CD4-positive, alpha-beta T cell (primary cell): ENCODE measurements around the gene CEACAM8. TPM values are rescaled to one million over a fixed set of nuclear protein-coding genes. Genes with fewer than 3 reads are reported as not detected.

Experiments
- ATAC-seq: fragments of 200-7000 bp; cut with Tn5 transposase; one replicate; pipeline ENCODE4 v1.10.0; 2022; ENCODE audit warnings: mild to moderate bottlenecking; ENCODE audit not compliant: poor library complexity
- CTCF ChIA-PET: fragments of 350-600 bp; sonication (Branson Sonifier 250); formaldehyde crosslinking; loops from one replicate; lab custom pipeline; 2021; ENCODE audit warnings: antibody characterized with exemption, inconsistent platforms; lab: Charles Lee
- POLR2A ChIA-PET: fragments of 350-600 bp; sonication (Branson Sonifier 250); formaldehyde crosslinking; loops from one replicate; lab custom pipeline; 2021; ENCODE audit warnings: antibody characterized with exemption, inconsistent platforms; lab: Charles Lee
- DNase-seq, 14 experiments: peaks; one replicate each; pipeline ENCODE4 v3.0.0-alpha.2; 2013 to 2020; ENCODE audit warnings: mixed read lengths in 2 of 14
- H3K27ac ChIP-seq, 2 donors: one replicate each; pipeline versions ENCODE4 v1.5.1 to v1.7.0; 2013; ENCODE audit warnings: low read length in 2 of 2, low read depth in 1 of 2, mild to moderate bottlenecking in 1 of 2
- H3K27me3 ChIP-seq, 2 experiments: 1 replicate in 1 of 2; 2 replicates in 1 of 2; pipeline versions ENCODE4 v1.6.1 to v1.7.0; 2013; ENCODE audit warnings: low read length in 2 of 2, control low read depth in 1 of 2, mild to moderate bottlenecking in 1 of 2, moderate library complexity in 1 of 2; ENCODE audit not compliant: insufficient read depth in 2 of 2, control insufficient read depth in 1 of 2
- H3K36me3 ChIP-seq: one replicate; pipeline ENCODE4 v1.6.1; 2013; ENCODE audit warnings: low read length, control low read depth; ENCODE audit not compliant: insufficient read depth
- H3K4me1 ChIP-seq: one replicate; pipeline ENCODE4 v1.6.1; 2013; ENCODE audit warnings: low read length, control low read depth; ENCODE audit not compliant: insufficient read depth
- H3K4me3 ChIP-seq: one replicate; pipeline ENCODE4 v1.5.1; 2013; ENCODE audit warnings: mild to moderate bottlenecking, low read length, moderate library complexity
- H3K9me3 ChIP-seq, 2 experiments: 1 replicate in 1 of 2; 2 replicates in 1 of 2; pipeline versions ENCODE4 v1.6.1 to v1.7.0; 2013; ENCODE audit warnings: low read length in 2 of 2, mild to moderate bottlenecking in 2 of 2, control low read depth in 1 of 2, moderate library complexity in 1 of 2; ENCODE audit not compliant: control insufficient read depth in 1 of 2, insufficient read depth in 1 of 2
- H3K27ac Mint-ChIP-seq: one replicate; pipeline ENCODE4 v1.8.0; 2020; ENCODE audit warnings: mixed read lengths
- H3K27me3 Mint-ChIP-seq: one replicate; pipeline ENCODE4 v1.8.0; 2021; ENCODE audit warnings: mixed read lengths
- H3K36me3 Mint-ChIP-seq: one replicate; pipeline ENCODE4 v1.8.0; 2021; ENCODE audit warnings: low read depth, mixed read lengths
- H3K4me1 Mint-ChIP-seq: one replicate; pipeline ENCODE4 v1.8.0; 2021; ENCODE audit warnings: low read depth, mixed read lengths
- H3K4me3 Mint-ChIP-seq: one replicate; pipeline ENCODE4 v1.8.0; 2020; ENCODE audit warnings: mild to moderate bottlenecking, mixed read lengths
- H3K9me3 Mint-ChIP-seq: one replicate; pipeline ENCODE4 v1.8.0; 2020; ENCODE audit warnings: mixed read lengths
- CTCF ChIP-seq: fragments of 200-600 bp; IDR thresholded peaks from one replicate; pipeline ENCODE4 v1.8.0; 2022; ENCODE audit warnings: antibody characterized with exemption, mild to moderate bottlenecking
- intact Hi-C, 2 experiments: fragments of 100-400 bp; cut with DNase I in 1 of 2; cut with micrococcal nuclease in 1 of 2; formaldehyde crosslinking; loops; one replicate each; pipeline versions ENCODE4 v1.15.1 to v1.9.0; 2023 to 2025; cut with DNase I, micrococcal nuclease
- total RNA-seq, 174 experiments: library from RNA in 2 of 174; stranded (reverse) in 2 of 174; gene quantifications; one replicate each; pipeline ENCODE4 v1.2.3 and lab custom pipeline; 2021 to 2026

The CEACAM8 gene
- total RNA-seq, 2 experiments from 2014 or later: not detected

GRCh38 chr19:42532891-42533290 is 61.8 kb downstream of the CEACAM8 start:
- intact Hi-C loops: no loop called here
- Mint-ChIP-seq H3K36me3 (no peaks in the 10 kb centered on the region), H3K27ac (no peak overlapping the region), H3K27me3 (no peaks in the 10 kb centered on the region), H3K4me3 (no peak overlapping the region), H3K4me1 (peaks cover 19% of the 10 kb centered on the region), H3K9me3 (no peaks in the 10 kb centered on the region)
- no peak overlapping the region for H3K4me3 ChIP-seq
- peaks cover 17% of the 10 kb centered on the region for H3K4me1 ChIP-seq
- H3K9me3 ChIP-seq: no peaks in the 10 kb centered on the region
- ChIA-PET POLR2A (no interaction called here), CTCF (no interaction called here)
- DNase-seq (no peak), ATAC-seq (no peak)
- no peaks in the 10 kb centered on the region for H3K27me3 ChIP-seq
- no peak overlapping the region for H3K27ac ChIP-seq
- no peaks in the 10 kb centered on the region for H3K36me3 ChIP-seq
- TF ChIP-seq CTCF: no peak

- no peak for TF ChIP-seq CTCF
- no peaks in the 10 kb centered on the region for H3K36me3 Mint-ChIP-seq
- Histone ChIP-seq H3K4me1 (peaks cover 33% of the 10 kb centered on the region), H3K27me3 (no peaks in the 10 kb centered on the region), H3K36me3 (no peaks in the 10 kb centered on the region), H3K4me3 (no peak overlapping the region), H3K27ac (no peak overlapping the region), H3K9me3 (no peaks in the 10 kb centered on the region)
- DNase-seq (no peak), ATAC-seq (no peak)
- no peaks in the 10 kb centered on the region for H3K27me3 Mint-ChIP-seq
- CTCF ChIA-PET: interaction anchor here (5.3 kb wide), 1 partner anchor 80 kb away, joined by 29 read pairs; no protein-coding TSS in a partner anchor
- POLR2A ChIA-PET: no interaction called here
- no peak overlapping the region for H3K27ac Mint-ChIP-seq
- intact Hi-C loops: no loop called here
- H3K4me1 Mint-ChIP-seq: peaks cover 31% of the 10 kb centered on the region
- no peaks in the 10 kb centered on the region for H3K9me3 Mint-ChIP-seq
- H3K4me3 Mint-ChIP-seq: no peak overlapping the region
Measured at GRCh38 chr19:42531313-42531712, 63.4 kb downstream of the CEACAM8 start.

Other genes with a start within 250 kb of the CEACAM8 start
- gene CNFN, start 204.6 kb downstream of the CEACAM8 start, total RNA-seq: not detected
- 1 to 10 TPM; 7.6 to 8.2 TPM for gene LIPE, start 167.5 kb downstream of the CEACAM8 start, total RNA-seq
- not detected for gene CXCL17, start 152.0 kb downstream of the CEACAM8 start, total RNA-seq
- 1 to 10 TPM; 1.2 to 2.0 TPM for gene CEACAM1, start 66.4 kb downstream of the CEACAM8 start, total RNA-seq
- not detected for gene PSG3, start 145.6 kb upstream of the CEACAM8 start, total RNA-seq
- not detected for gene PSG8, start 170.8 kb upstream of the CEACAM8 start, total RNA-seq